Measurements from ENCODE around the gene IL4.

- TF ChIP-seq CTCF (optimal IDR thresholded peaks at IDR 0.05 in 1 of 3, IDR thresholded peaks at IDR 0.05 in 1 of 3, conservative IDR thresholded peaks at IDR 0.05 in 1 of 3; ENCODE audit: extremely low read depth in 1 of 3, insufficient read depth in 2 of 3, low read length in 3 of 3) (no peak), EZH2 (IDR thresholded peaks at IDR 0.05; ENCODE audit: low read length) (no peak)
These were observed 33.2 kb upstream of the IL4 start for GRCh38 chr5:132640613-132641012.

All from keratinocyte (primary cell).